IPS DF 19.7 (cell line): Measurements from ENCODE around the gene C22orf23.

ENCODE experiments used
- DNase-seq: peaks from one replicate; pipeline ENCODE4 v3.0.0-alpha.2; 2013; ENCODE audit warnings: low read depth, low spot score

C22orf23 gene

DNA sequence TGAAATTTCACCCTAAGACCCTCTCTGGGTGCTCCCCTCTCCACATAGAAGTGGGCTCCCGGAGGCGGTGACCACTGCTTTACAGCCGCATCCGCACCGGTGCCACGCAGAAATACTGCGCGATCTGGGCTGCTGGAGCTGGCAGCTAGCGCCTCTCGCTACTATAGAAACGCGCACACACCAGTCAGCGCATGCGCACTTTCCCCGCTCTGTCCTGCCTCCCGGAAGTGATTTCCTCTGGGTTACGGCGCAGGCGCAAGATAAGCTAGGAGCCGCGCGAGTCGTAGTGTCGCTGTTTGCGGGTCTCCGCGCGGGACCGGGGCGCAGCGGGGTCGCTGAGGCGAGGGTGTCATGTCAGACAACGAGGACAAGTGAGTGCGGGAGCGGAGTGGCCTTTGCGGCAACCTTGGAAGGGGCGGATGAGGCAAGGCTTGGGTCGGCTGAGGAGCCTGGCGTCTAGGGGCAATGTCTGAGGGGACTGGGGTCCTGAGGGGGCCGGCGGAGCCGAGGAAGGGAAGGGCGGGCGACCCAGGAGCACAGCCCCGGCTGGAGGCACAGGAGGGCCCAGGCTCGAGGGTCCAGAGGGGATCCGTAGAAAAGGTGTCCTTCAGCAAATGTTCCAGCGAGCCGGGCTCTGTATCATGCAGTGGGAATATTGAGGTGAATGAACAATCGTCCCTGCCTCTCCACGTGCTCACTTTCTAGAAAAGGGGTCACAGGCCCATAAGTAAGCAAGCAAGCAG is at the start of gene C22orf23, which contains the start of gene POLR2F:
C22orf23 (minus strand) TSS at position 165 of the 743 bp plus-strand sequence. CDS start 452 bp downstream, outside the sequence.
POLR2F (plus strand) TSS at position 263 of the 743 bp plus-strand sequence; CDS start at position 352, 89 bp downstream.
- DNase-seq: peak; percentile 73

DNA sequence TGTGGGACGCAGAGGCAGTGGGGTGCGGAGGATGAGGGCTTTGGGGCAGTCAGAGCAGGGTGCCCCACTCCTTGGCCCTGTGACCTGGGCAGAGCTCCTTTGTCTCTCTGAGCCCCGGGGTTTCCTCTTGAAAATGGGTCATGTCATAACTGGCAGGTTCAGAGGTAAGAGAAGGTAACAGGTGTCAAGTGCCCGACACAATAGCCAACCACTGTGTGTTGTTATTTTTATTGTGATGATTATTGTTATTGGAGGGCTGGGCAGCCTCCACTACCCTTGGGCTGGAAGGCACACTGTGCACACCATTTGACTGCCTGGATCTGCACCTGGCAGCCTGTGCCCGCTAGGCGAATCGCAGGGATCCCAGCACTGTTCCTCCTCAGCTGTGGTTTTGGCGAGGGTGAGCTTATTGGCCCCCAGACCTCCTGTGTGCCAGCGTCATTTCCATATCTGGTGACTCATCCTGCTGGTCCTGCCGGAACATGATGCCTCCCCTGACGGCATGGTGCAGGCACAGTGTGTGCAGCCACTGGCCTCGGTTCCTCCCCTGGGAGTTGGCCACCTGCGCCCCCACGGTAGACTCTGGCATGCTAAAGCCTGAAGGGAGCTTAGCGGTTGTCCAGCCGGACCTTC is 46.4 kb upstream of the C22orf23 start:
- no peak for DNase-seq

DNA sequence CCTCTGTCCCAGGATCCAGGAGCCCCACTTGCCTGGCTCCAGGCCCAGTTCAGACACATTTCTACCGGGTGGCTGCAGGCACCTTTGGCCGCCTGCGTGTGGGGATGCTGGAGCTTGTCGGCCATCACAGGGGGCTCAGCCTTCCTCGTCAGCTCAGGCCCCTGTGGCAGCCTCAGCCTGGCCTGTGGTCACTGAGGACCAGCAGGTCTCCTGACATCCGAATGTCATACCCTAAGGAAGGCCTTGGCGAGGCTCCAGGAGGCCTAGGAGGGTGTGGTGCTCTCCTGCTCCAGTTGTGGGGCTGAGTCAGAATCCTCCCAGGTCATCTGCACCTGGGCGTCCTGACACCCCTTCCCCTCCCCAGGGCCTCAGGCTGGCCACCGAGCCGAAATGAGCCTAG is 45.8 kb upstream of the C22orf23 start:
- DNase-seq: no peak

DNA sequence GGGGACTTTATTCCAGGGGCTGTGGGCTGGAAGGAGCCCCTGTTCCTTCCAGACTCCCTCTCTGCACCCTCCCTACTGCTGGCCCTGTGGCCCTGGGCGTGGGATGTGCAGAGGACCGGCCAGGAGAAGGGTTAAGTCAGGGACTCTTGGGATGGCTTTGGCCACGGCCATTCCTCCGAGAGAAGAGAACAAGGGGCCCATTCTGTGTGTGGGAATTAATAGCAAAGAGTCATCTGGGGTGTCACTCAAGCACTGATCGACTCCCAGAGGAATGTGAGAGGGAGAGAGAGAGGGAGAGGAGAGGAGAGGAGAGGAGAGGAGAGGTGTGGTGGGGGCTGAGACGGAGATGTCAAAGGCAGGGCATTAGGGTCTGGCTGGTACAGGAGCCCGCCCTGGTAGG is 45.1 kb upstream of the C22orf23 start:
- DNase-seq: no peak

DNA sequence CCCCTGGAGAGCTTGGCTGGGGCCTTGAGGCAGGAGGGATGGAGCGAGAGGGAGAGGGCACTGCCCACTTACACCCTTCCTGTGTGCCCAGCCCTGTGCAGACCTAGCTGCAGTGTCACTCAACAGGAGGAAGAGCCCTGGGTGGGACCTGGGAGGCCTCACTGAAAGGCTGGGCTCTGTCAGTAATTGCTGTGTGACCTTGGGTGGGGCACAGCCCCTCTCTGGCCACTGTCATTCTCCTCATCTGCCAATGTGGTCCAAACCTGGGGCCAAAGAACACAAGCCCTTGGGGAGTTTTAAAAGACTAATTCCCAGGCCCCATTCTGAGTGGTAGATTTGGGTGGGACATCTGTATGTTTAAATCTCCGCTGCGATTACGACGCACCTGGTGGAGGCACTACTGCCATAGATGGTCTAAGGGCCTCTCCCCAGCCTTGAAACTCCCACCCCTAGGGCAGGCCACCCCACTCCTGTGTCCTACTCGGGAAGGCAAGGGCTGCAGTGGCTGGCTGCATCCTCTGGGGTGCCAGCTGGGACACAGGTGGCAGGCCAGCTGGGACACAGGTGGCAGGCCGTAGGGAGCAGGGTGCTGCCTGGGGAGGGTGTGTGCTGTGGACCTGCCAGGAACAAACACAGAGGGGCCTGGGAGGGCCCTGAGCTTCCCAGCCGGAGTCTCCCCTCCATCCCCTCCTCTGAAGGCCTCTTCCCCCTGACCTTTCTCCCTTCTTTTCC is 43.3 kb upstream of the C22orf23 start:
- no peak for DNase-seq

DNA sequence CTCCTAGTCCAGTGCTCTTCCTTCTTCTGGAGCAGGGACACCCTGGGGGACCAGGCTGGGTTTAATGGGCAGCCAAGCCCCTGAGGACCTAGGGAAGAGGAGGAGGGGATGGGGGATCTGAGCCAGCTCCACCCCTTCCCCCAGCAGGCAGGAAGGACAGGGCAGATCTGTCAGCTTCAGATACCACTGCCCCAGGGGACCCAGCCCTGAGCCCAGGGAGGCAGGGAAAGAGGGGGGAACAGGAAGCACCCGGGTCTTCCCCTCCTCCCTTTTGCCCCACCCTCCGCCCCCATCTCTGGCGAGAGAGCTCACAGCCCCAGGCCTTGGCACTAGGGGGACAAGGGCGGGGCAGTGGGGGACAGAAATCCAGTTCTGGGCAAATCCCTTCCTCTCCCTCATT is 42.7 kb upstream of the C22orf23 start:
- DNase-seq: no peak

DNA sequence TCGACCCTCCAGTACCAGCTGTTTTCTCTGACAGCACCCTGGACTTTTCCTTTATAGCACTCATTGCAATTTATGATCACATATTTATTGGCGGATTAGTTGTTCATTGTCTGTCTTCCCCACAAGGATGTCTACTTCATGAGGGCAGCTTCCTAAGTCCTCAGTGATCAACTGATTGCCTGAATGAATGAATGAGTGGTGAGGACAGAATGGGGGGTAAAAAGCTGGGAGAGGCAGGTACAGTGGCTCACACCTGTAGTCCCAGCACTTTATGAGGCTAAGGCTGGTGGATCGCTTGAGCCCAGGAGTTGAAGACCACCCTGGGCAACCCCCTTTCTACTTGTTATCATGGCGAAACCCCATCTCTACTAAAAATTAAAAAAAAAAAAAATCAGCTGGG is 42.1 kb upstream of the C22orf23 start:
- no peak for DNase-seq

DNA sequence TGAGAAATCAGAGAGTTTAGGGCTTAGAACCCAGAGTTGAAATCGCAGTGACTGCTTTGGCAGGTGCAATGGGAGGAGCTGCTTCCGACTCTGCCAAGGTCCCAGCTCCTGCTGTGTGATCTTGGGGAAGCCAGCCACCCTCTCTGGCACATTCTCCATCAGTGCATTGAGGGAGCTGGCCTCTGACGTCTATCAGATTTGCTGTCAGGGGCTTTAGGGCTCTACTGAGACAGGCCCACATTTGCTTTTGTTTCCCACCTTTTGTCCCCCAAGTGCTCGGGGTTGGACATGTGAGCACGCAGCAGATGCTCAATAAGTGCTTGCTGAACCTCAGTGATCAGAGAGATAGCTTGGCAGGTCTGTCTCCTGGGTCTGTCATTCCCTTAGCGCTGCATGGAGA is 41.6 kb upstream of the C22orf23 start:
- no peak for DNase-seq

DNA sequence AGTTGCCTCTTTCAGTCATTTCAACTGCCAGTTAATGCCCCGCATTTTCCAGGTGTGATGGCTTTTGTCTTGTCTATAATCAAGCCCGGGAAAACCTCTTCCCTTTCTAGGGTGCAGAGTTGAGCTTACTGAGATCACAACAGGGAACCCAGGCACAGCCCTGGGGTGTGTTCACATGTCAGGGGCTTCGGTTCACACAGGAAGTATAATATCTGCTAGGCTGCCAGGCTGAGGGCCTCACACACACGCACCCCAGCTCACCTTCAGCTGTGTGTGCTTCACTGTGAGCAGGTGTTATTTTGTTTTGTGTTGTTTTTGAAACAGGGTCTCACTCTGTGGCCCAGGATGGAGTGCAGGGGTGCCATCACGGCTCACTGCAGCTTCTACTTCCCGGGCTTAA is 40.6 kb upstream of the C22orf23 start:
- no peak for DNase-seq

DNA sequence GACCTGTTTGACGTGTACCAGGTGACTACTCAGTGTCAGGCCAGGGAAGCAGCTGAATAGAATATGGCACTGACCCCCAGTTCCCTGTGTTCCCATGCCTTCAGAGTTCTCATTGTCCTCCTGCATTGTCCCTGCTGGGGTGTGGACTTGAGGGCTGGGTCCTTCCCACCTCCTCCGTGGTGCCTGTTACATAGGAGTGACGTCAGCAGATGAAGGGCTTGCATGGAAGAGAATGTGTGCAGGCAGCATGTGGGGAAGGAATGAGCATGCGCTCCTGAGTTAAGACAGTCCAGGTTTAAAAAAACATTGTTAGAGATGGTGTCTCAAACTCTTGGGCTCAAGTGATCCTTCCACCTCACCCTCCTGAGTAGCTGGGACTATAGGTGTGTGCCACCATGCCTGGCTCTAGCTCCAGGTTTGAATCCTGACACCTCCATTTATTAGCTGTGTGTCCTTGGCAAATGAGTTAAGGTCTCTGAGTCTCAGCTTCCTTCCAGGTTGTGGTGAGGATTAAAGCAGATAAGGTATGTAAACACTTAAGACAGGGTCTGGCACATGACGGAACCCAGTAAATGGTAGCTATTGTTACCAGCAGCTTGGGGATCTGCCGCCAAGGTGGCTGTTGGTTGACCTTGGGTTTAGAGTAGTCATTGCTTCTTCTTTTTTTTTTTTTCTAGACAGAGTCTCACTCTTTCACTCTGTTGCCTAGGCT is 38.5 kb upstream of the C22orf23 start:
- no peak for DNase-seq

DNA sequence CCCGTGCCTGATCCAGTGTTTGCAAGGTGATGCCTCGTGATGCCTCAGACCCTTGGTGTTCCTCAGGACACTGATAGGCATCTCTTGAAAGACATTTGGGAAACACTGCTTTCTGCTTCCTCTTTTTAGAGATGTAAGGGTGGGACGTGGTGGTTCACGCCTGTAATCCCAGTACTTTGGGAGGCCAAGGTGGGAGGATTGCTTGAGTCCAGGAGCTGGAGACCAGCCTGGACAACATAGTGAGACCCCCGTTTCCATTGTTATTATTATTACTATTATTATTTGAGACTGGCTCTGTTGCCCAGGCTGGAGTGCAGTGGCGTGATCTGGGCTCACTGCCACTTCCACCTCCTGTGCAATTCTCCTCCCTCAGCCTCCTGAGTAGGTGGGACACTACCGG is 37.5 kb upstream of the C22orf23 start:
- DNase-seq: no peak

DNA sequence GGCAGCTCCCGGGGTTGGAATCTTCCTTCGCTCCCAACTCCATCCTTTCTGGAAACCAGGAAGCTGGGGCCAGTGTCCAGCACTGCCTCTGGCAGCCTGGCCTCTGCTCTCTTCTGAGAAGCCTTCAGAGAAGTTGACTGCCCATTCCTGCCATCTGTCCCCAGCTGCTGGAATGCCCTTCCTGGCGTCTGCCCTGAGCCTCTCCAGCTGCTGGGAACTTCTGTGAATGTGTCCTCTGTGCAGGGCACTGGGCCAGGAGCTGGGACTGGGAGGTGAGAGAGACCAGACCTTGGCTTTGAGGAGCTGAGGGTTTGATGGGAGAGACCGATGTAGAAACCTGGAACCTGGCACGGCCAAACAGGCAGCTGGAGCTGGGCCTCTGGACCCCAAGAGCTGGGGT is 36.9 kb upstream of the C22orf23 start:
- DNase-seq: no peak

DNA sequence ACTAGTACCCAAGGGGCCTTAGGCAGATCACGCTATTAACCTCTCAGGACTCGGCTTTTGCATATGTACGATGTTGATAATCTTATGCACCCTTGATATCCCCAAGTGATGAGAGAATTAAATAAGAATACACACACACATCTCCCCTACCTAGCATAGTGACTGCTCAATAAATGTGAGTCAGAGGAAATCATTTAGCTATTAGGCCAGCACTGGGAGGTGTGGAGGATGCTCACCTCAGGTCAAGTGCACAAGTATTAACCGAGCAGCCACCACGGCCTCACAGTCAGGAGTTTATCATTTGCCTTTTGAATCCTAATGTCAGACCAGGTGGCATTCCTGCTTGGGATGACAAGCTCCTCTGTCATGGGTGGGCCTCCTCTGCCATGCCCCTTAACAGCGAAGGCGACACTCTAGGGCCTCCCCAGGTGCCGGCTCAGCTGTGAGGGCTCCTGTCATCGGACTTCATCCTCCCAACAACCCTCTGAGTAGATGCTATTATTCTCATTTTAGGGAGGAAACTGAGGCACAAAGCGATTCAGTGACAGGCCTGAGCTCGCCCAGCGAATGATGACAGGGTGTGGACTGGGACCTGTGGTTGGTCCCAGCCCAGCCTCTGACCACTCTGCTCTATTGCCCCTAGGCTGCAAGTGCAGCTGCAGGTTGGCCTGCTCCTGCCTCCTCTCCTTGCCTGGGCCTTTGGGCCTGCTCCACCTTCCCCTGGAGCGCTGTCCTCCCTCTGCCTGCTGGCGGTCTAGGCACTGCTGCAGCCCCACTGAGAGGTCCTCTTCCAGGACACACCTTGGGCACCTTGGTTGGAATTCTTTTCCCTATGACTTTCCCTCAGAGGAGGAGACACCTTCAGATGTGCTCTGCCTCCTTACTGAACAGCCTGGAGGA is 36.0 kb upstream of the C22orf23 start:
- DNase-seq: no peak

DNA sequence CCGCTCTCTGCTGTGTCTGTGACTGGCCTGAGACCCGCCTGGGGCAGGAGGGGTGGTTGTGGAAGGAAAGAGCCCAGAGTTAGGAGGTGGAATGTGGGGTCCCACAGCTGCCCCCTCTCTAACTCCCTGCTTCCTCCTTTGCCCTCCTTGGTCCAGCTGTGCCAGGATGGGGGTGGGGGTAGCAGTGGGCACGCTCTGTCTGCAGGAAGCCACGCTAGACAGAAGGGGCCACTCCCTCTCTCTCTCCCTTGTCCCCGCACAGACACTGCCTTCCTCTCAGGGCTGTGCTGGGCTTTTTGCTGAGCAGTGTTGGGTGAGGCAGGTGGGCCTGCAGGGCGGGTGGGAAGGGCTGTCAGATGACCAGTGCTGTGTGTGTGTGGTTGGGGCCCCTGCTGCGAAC is 33.0 kb upstream of the C22orf23 start:
- DNase-seq: no peak

DNA sequence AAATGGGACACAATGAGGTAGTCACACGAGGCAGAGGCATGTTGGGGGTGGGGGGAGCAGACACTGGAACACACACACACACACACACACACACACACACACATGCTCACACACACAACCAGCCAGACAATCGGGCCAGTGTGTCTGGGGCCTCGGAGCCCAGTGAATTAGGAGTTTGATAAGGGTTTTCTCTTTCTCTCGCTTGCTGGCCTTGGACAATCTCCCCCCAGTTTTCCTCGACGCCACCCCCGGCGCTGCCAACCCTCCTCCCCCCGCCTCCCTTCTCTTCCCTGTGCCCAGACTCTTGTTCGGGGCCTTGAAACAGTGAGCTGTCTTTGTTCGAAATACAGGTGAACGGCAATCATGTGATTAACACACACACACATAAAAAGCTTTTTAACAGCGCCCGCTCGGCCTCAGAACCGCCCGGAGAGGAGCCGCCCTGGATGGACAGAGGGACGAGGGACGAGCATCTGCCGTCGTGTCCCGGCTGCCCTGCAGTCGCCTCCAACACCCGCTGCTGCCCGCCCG is 32.4 kb upstream of the C22orf23 start:
- no peak for DNase-seq

DNA sequence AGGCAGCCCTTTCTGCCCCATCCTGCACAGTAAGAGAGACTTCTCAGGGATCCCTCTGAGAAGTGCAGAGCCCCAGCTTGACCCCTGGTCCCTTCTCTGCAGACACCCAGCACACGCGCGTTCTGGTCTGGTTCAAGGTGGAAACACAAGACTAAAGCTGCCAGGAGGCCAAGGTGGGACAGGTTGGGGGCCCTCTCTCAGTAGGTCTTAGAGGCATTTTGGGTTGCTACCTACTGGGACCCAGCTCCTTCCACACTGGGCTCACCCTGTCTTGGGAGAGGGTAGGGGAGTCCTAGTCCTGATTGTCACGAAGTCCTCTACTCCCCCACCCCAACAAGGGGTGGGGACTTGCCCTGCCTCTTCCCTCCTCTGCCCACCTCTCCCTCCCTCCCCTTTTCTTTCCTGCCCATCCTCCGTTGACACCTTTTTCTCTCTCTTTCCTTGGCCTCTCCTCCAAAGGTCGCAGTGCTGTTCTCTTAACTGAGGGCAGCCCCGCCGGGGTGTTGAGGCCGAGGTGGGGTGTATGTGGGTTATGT is 31.7 kb upstream of the C22orf23 start:
- no peak for DNase-seq

DNA sequence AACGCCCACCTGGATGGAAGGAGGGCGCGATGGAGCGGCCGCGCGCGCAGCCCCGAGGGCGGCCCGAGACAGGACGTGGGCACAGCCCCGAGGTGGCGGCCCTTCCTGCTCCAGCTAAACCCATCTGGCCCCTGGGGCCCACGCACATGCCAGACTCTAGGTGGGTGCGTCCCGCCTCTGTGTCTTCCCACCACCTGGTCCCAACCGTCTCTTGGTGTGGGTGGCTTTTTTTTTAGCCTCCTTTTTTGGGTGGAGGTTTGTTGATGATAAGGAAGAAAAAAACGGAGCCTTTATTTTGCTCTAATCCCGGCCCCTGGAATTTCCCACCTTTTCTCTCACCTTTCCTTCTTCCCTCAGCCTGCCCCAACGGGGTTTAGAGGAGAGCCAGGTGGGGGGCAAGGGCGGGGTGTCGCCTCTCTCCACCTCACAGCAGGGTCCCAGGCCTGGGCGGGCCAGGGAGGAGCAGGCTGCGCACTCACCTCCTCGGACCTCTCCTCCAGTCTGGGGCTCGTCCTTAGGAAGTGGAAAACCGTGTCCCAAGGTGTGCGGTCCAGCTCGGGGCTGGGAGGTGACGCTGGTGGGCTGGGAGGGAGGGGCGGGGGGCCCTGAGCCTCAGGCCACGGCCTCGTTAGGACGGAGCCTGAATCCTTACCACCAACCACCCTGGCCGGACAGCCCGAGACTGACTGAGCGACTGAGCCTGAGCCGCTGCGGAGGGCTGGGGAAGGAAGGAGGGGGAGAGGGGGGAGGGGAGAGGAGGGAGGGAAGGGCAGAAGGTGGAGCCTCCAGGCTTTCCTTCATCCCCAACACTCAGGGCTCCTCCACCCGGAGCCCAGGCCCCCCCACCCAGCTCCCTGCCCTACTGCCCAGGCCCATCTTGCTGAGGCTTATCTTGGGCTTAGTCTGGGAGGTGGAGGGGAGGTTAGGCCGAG is 30.7 kb upstream of the C22orf23 start, which contains the start of gene SOX10:
SOX10 (minus strand) TSS at position 696 of the 932 bp plus-strand sequence. CDS start 771 bp downstream, outside the sequence.
- no peak for DNase-seq

DNA sequence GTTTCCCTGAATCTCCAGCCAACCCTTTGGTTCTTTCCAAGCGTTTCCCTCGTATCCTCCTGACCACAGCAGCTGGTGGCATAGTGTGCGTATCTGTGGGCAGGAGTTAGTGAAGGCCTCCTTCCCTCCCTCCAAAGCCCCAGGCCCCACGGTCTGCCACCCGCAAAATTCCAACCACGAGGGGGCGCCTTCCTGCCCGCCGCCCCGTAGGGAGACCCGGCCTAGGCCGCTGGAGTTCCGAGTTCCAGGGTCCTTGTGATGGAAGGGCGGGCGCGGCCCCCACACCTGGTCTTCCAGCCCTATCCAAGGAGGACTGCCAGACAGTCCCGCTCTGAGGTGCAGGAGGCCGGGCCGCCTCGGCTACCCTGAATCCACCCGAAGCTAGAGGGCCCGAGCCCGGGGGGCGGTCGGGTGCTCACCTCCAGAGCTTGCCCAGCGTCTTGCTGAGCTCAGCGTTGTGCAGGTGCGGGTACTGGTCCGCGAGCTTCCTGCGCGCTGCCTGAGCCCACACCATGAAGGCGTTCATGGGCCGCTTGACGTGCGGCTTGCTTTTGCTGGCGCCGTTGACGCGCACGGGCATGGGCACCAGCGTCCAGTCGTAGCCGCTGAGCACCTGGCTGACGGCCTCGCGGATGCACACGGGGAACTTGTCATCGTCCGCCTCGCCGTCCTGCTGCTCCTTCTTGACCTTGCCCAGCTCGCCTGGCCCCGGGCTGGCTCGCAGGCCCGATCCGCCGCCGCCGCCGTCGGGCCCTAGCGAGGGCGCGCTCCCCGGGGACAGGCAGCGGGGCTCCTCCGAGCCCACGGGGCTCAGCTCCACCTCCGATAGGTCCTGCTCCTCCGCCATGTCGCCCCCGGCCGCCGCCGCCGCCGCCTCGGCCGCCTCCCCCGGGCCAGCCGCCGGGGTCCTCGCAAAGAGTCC is 29.8 kb upstream of the C22orf23 start:
- DNase-seq: no peak
